HG03575 (cell line): ENCODE results near the gene SCNN1G.

Source experiments
- ATAC-seq: cut with Tn5 transposase; IDR thresholded peaks from one replicate; pipeline ENCODE4 v1.9.1; 2021; ENCODE audit not compliant: unreplicated experiment, insufficient number of reproducible peaks, low FRiP score; ENCODE audit errors: extremely low read depth

SCNN1G gene

DNA sequence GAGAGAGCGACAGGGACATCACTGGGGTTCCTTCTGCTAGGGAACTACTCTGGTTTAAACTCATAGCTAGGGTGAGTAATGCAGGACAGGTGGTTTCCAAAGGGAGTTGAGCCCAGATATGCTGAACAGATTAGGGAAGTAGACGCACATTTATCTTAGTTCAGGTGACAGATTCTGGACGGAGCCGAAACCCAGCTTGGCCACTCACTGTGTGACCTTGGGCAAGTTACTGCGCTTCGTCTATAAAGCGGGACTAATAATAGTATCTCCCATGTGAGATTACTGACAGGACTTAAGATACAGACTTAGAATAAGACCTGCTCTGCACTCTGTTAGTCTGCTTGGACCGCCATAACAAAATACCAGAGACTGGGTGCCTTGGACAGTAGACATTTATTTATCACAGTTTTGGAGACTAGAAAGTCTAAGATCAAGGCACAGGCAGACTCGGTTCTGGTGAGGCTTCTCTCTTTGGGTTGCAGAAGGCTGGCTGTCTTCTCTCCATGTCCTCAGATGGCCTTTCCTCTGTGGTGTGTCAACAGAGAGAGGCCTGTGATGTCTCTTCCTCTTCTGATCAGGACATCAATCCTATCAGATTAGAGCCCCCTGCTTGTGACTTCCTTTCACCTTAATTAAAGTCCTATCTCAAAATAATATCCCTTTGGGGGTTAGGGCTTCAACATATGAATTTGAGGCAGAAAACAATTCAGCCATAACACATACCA, 12.1 kb downstream of the SCNN1G start:
- ATAC-seq = no peak

DNA sequence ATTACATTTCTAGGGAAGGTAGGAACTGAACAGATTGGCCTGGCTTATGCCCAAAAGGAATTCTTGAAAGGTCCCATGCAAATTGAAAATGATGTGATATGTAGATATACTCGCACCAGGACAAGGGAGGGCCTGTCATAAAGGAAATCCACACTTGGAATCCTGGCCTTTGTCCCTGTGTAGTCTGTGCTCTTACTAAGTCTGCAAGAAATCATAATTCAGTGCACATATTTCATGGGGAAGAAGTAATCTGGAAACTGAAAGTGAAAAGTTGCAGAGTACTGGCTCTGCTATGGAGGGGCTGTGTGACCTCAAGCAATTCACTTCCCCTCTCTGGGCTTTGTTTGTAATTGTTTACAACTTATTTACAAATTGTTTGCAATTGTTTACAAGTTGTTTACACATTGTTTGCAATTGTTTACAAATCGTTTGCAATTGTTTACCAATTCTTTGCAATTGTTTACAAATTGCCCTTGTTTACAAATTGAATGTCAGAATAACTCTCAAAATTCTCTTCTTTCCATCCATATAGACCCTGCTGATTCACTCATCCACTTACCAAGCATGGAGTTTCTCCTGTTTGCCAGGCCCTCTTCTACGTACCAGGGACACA, 12.9 kb downstream of the SCNN1G start:
- ATAC-seq = no peak

DNA sequence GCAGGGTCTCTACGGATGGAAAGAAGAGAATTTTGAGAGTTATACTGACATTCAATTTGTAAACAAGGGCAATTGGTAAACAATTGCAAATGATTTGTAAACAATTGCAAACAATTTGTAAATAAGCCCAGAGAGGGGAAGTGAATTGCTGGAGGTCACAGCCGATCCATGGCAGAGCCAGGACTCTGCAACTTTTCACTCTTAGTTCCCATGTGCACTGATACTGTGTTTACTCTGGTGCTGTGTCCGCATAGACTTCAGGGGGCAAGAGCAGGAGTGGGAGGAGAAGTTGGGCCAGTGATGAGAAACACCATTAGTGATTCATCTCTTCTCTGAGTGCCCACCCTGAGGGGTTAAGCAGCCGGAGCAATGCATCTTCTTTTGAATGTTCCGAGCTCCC, 14.0 kb downstream of the SCNN1G start:
- ATAC-seq = no peak

DNA sequence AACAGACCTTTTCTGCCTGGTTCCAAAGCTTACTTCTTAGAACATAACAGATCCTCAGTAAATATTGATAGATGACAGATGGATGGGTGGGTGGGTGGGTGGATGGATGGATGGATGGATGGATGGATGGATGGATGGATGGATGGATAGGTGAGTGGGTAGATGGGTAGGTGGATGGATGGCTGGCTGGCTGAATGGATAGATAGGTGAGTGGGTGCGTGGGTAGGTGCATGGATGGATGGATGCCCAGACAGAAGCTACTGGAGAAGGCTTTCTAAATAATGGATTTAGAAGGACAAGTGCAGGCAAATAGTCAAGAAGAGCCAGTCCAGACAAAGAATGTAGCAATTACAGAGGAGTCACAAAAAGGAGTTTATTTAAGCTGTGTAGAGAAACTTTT, 19.6 kb downstream of the SCNN1G start:
- ATAC-seq = no peak

- ATAC-seq = no peak
These were observed 24.4 kb downstream of the SCNN1G start for GRCh38 chr16:23206986-23207385.

DNA sequence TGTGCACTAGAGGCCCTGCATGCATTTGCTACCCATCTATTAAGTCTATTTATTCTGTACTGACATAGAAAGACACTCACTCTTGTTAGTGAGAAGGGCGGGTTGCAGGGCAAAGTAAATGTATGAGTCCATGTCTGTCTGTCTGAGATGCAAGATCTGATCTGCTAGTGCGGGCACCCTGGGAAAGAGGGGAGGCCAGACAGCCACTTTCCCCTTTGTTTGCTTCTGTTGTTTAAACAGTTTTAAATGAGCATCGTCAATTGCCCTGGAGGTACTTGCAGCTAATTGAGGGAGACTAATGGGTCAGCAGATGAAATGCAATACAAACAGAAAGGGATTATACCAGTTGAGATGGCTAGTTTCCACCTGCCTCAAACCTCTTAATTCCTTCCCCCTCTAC, 24.9 kb downstream of the SCNN1G start:
- ATAC-seq = no peak

DNA sequence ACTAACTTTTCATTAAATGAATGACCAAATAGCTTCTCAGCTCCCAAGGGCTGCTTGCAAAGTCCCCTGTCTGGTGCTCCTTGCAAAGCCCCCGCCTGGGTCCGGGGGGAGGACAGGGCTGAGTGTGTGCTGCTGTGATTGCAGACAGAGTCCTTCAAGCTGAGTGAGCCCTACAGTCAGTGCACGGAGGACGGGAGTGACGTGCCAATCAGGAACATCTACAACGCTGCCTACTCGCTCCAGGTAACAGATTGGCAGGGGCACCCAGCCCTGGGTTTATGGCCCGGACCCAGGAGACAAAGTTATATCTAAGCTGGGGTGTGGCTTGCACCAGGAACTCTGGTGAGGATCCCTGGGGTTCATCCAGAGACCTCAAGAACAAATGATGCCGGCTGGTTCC, 27.1 kb downstream of the SCNN1G start:
- no peak for ATAC-seq

DNA sequence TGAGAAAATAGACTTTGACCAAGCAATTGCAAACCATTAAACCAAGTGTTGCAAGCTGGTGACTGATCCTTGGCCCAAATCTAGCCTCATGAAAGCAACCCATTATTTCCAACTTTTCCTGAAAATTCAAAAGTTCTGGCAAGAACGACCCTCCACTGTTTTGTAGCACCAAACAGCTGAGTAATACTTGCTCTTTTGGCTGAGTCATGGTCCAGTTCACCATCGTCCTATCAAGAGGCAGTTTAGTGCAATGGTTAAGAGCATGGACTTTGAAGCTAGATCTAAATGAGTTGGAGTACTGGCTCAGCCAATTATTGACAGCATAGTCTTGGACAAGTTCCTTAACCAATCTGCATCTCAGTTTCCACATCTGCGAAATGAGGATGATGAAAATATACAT, 31.3 kb downstream of the SCNN1G start:
- ATAC-seq = no peak

GRCh38 chr16:23214796-23215195, 32.3 kb downstream of the SCNN1G start:
- no peak for ATAC-seq

- ATAC-seq = no peak
These were observed 32.9 kb downstream of the SCNN1G start for GRCh38 chr16:23215435-23215834.

DNA sequence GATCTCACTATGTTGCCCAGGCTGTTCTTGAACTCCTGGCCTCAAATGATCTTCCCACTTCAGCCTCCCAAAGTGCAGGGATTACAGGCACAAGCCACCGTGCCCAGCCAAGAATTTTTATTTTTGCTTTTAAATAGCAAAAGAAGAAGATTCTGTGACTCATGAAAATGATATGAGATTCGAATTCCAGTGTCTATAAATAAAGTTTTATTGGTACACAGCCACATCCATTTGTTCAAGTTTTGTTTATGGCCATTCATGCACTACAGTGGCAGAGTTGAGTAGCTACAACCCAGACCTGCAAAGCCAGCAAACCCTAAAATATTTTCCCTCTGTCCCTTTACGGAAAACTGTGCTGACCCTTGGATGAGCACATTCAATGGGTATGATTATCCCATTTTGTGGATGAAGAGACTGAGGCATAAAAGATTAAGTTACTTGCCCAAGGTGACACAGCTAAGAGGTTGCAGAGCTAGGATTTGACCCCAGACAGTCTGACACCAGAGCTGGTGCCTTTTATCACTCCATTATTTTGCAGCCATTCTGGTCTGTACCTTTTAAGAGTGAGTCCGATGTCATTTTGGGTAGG, 34.2 kb downstream of the SCNN1G start:
- ATAC-seq = no peak

DNA sequence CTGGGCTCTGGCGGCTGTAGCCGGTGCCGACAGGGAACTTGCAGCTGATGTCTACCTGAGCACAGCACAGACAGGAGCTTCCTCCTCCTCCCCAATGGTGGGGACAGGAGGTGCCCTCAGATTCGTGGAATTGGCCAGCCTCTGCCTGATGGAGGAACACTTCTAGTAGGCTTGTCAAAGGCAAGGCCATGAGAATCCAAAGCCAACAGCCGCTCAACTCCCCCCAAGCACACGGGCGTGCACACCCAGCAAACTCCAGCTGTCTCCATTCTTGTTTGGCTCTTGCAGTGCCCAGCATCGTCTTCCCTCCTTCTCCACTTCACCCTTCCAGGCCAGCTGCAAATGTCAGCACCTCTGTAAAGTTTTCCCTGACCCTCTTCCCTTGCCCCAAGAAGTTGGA, 35.1 kb downstream of the SCNN1G start:
- no peak for ATAC-seq

- ATAC-seq = no peak
These were observed 40.4 kb downstream of the SCNN1G start for GRCh38 chr16:23222929-23223328.

- ATAC-seq = no peak
These were observed 40.8 kb downstream of the SCNN1G start for GRCh38 chr16:23223368-23223767.

- no peak for ATAC-seq
These were observed 42.6 kb downstream of the SCNN1G start for GRCh38 chr16:23225109-23225508.

DNA sequence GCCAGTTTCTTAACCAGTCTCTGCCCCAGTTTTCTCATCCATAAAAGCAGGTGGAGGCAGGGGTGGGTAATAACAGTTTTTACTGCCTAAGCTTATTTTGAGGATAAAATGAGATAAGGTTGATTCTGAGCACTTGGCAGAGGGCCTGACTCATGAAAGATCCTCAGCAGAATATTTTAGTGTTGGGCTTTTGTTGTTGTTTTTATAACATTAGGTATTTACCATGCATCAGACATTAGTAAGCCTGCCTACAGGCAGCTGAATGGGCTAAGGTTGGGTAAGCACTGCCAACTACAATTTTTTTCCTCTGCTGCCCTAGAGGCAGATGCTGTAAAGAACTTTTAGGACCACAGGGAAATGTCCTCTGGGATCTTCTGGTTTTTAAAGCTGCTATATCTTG, 43.1 kb downstream of the SCNN1G start:
- ATAC-seq = no peak

GRCh38 chr16:23227529-23227928, 45.0 kb downstream of the SCNN1G start:
- ATAC-seq = no peak

- ATAC-seq = no peak
These were observed 47.2 kb downstream of the SCNN1G start for GRCh38 chr16:23229714-23230113.

DNA sequence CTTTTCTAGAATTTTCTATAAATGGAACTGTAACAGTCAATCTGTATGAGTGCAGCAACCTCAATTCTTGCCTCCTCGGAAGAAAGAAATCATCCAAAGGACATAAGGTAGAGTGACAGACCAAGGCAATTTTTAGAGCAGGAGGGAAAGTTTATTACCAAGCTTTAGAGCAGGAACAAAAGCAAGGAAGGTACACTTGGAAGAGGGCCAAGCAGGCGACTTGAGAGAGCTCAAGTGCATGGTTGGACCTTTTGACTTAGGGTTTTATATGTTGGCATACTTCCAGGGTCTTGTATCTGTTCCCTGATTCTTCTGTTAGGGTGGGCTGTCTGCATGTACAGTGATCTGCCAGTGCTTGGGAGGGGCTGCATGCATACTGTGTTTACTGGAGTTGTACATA, 50.3 kb downstream of the SCNN1G start:
- no peak for ATAC-seq

DNA sequence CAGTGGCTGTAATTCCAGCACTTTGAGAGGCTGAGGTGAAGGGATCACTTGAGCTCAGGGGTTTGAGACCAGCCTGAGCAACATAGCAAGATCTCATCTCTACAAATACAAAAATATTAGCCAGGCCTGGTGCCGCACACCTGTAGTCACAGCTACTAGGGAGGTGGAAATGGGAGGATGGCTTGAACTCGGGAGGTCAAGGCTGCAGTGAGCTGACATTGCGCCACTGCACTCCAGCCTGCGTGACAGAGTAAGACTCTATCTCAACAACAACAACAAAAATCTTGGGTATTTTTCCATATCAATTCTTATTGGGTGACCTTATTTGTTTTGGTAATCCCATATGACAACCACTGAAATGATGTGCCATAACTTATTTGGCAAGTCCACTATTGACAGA, 52.6 kb downstream of the SCNN1G start:
- ATAC-seq = no peak

- no peak for ATAC-seq
These were observed 54.4 kb downstream of the SCNN1G start for GRCh38 chr16:23236983-23237382.
